Activated CD8-positive, alpha-beta memory T cell treated with anti-CD3 and anti-CD28 coated beads, Interleukin-2, amount 50 U/mL, for 24 hours (primary cell): Measurements from ENCODE around the gene TTLL11.
A peak's percentile ranks its signal among the peaks of the same experiment; 100 is the strongest.

ENCODE experiments used
- DNase-seq: peaks from one replicate; pipeline ENCODE4 v3.0.0-alpha.2; 2020; ENCODE audit errors: extremely low read depth

The TTLL11 gene

GRCh38 chr9:122092611-122093506 is at the start of gene TTLL11:
Gene TTLL11, minus strand, starts transcription at chr9:122093308. Its CDS starts 160 bp downstream, at chr9:122093148.
- peak; percentile 86 for DNase-seq

- no peak for DNase-seq
Measured at GRCh38 chr9:122141671-122142070, 48.6 kb upstream of the TTLL11 start.

- no peak for DNase-seq
Measured at GRCh38 chr9:122140368-122141193, 47.5 kb upstream of the TTLL11 start.

GRCh38 chr9:122138560-122139268 is 45.6 kb upstream of the TTLL11 start:
- no peak for DNase-seq

GRCh38 chr9:122135529-122135859 is 42.4 kb upstream of the TTLL11 start:
- DNase-seq, result no peak

- no peak for DNase-seq
Measured at GRCh38 chr9:122134822-122135528, 41.9 kb upstream of the TTLL11 start.

- no peak for DNase-seq
Measured at GRCh38 chr9:122133984-122134535, 41.0 kb upstream of the TTLL11 start.

- no peak for DNase-seq
Measured at GRCh38 chr9:122133263-122133983, 40.3 kb upstream of the TTLL11 start.

GRCh38 chr9:122132539-122132938 is 39.4 kb upstream of the TTLL11 start:
- DNase-seq, result no peak

- DNase-seq, result no peak
Measured at GRCh38 chr9:122131401-122132001, 38.4 kb upstream of the TTLL11 start.

GRCh38 chr9:122130837-122131236 is 37.7 kb upstream of the TTLL11 start:
- no peak for DNase-seq

GRCh38 chr9:122129969-122130368 is 36.9 kb upstream of the TTLL11 start:
- DNase-seq, result no peak

- no peak for DNase-seq
Measured at GRCh38 chr9:122128969-122129343, 35.8 kb upstream of the TTLL11 start.

GRCh38 chr9:122128007-122128968 is 35.2 kb upstream of the TTLL11 start:
- no peak for DNase-seq

- no peak for DNase-seq
Measured at GRCh38 chr9:122127396-122127798, 34.3 kb upstream of the TTLL11 start.

- no peak for DNase-seq
Measured at GRCh38 chr9:122126331-122127261, 33.5 kb upstream of the TTLL11 start.

GRCh38 chr9:122125509-122126330 is 32.6 kb upstream of the TTLL11 start:
- no peak for DNase-seq
